COLO668 (cell line): ENCODE data around the gene DPP3.
"Not testable (repeated sequence)": the region's sequence is repeated elsewhere in the genome, so short reads cannot be mapped to it uniquely, and the experiment has no call there.

Experiments used
- DNase-seq: peaks from one replicate; lab custom pipeline; 2025; ENCODE audit not compliant: unreplicated experiment; lab: John Stamatoyannopoulos, UW

The DPP3 gene

GRCh38 chr11:66464116-66464515, 16.1 kb upstream of the DPP3 start:
- not testable (repeated sequence) for DNase-seq

- no peak for DNase-seq
These were observed 15.3 kb upstream of the DPP3 start for GRCh38 chr11:66464916-66465315.

GRCh38 chr11:66465373-66466224, 14.6 kb upstream of the DPP3 start:
- DNase-seq: no peak

- peak; percentile 87 for DNase-seq
These were observed 13.8 kb upstream of the DPP3 start, which contains the start of gene PELI3 for GRCh38 chr11:66466225-66467033. Gene PELI3 (plus strand): TSS chr11:66466905. CDS start chr11:66468129, 1,224 bp downstream.

- DNase-seq: peak; percentile 52
These were observed 13.1 kb upstream of the DPP3 start for GRCh38 chr11:66467034-66467659.

- DNase-seq: peak; percentile 76
These were observed 12.5 kb upstream of the DPP3 start for GRCh38 chr11:66467756-66468155.

GRCh38 chr11:66468691-66469090, 11.5 kb upstream of the DPP3 start:
- DNase-seq: no peak

- no peak for DNase-seq
These were observed 10.8 kb upstream of the DPP3 start for GRCh38 chr11:66469441-66469840.

- DNase-seq: no peak
These were observed 10.2 kb upstream of the DPP3 start for GRCh38 chr11:66470015-66470414.

- DNase-seq: no peak
These were observed 9.1 kb upstream of the DPP3 start for GRCh38 chr11:66471142-66471541.

- DNase-seq: no peak
These were observed 8.2 kb upstream of the DPP3 start for GRCh38 chr11:66472054-66472453.

GRCh38 chr11:66473167-66473566, 7.1 kb upstream of the DPP3 start:
- no peak for DNase-seq

GRCh38 chr11:66473608-66474515, 6.4 kb upstream of the DPP3 start:
- DNase-seq: no peak

GRCh38 chr11:66475349-66476172, 4.7 kb upstream of the DPP3 start:
- no peak for DNase-seq

- no peak for DNase-seq
These were observed 3.9 kb upstream of the DPP3 start for GRCh38 chr11:66476173-66476840.

GRCh38 chr11:66476841-66477251, 3.4 kb upstream of the DPP3 start:
- DNase-seq: no peak

GRCh38 chr11:66477263-66478201, 2.7 kb upstream of the DPP3 start:
- DNase-seq: no peak
